Transverse colon (tissue), 3 donors: ENCODE results near the gene SNW1.
"Not testable (repeated sequence)": the region's sequence is repeated elsewhere in the genome, so short reads cannot be mapped to it uniquely, and the experiment has no call there.

Experiments used
- CTCF ChIP-seq, 5 experiments: fragments of 200-600 bp in 3 of 5; fragments of 450-650 bp in 2 of 5; sonication (generic) in 3 of 5; IDR thresholded peaks; 1 replicate in 2 of 5; 2 replicates in 3 of 5; pipeline ENCODE4 v1.5.1; 2016 to 2017; ENCODE audit warnings: antibody characterized with exemption in 5 of 5, inconsistent platforms in 3 of 5, mild to moderate bottlenecking in 2 of 5, moderate library complexity in 1 of 5
- POLR2A ChIP-seq: fragments of 450-650 bp; IDR thresholded peaks from one replicate; pipeline ENCODE4 v1.6.1; 2016; ENCODE audit warnings: antibody characterized with exemption, mild to moderate bottlenecking, moderate library complexity

DNA sequence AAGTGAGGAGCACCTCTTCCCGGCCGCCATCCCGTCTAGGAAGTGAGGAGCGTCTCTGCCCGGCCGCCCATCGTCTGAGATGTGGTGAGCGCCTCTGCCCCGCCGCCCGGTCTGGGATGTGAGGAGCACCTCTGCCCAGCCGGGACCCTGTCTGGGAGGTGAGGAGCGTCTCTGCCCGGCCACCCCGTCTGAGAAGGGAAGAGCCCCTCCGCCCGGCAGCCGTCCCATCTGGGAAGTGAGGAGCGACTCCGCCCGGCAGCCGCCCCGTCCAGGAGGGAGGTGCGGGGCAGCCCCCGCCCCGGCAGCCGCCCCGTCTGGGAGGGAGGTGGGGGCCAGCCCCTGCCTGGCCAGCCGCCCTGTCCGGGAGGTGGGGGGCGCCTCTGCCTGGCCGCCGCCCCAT, 13.5 kb downstream of the SNW1 start:
- not testable (repeated sequence) for TF ChIP-seq POLR2A; CTCF (IDR thresholded peaks at IDR 0.05)
